Stimulated activated naive CD8-positive, alpha-beta T cell treated with anti-CD3 and anti-CD28 coated beads, Interleukin-15, Interleukin-2, amounts not matched to agents 100 ng/mL and 50 ng/mL, for 24 hours (primary cell): ENCODE measurements around the gene VPS18.
A peak's percentile ranks its signal among the peaks of the same experiment; 100 is the strongest.

Source experiments
- H3K27ac Mint-ChIP-seq: one replicate; pipeline ENCODE4 v1.8.0; 2021; ENCODE audit warnings: mild to moderate bottlenecking, mixed read lengths
- H3K27me3 Mint-ChIP-seq: one replicate; pipeline ENCODE4 v1.8.0; 2021; ENCODE audit warnings: mixed read lengths
- H3K36me3 Mint-ChIP-seq: one replicate; pipeline ENCODE4 v1.8.0; 2021; ENCODE audit warnings: low read depth, mixed read lengths
- H3K4me1 Mint-ChIP-seq: one replicate; pipeline ENCODE4 v1.8.0; 2021; ENCODE audit warnings: low read depth, mixed read lengths
- H3K4me3 Mint-ChIP-seq: one replicate; pipeline ENCODE4 v1.8.0; 2021; ENCODE audit warnings: mild to moderate bottlenecking, mixed read lengths
- H3K9me3 Mint-ChIP-seq: one replicate; pipeline ENCODE4 v1.8.0; 2021; ENCODE audit warnings: mixed read lengths

VPS18 gene

GRCh38 chr15:40879609-40880008 lies 14.6 kb upstream of the VPS18 start:
- Mint-ChIP-seq H3K4me3 (no peak overlapping the region), H3K27ac (no peak overlapping the region), H3K27me3 (peaks cover 8% of the 10 kb centered on the region), H3K36me3 (no peaks in the 10 kb centered on the region), H3K4me1 (peaks cover 16% of the 10 kb centered on the region), H3K9me3 (no peaks in the 10 kb centered on the region)

- no peaks in the 10 kb centered on the region for H3K36me3 Mint-ChIP-seq
- no peaks in the 10 kb centered on the region for H3K9me3 Mint-ChIP-seq
- peaks cover 22% of the 10 kb centered on the region for H3K4me1 Mint-ChIP-seq
- H3K27me3 Mint-ChIP-seq: peaks cover 3% of the 10 kb centered on the region
- H3K27ac Mint-ChIP-seq: no peak overlapping the region
- no peak overlapping the region for H3K4me3 Mint-ChIP-seq
Measured at GRCh38 chr15:40881351-40881750, 12.9 kb upstream of the VPS18 start.

GRCh38 chr15:40886586-40886985 lies 7.7 kb upstream of the VPS18 start:
- Mint-ChIP-seq H3K4me1 (peaks cover 15% of the 10 kb centered on the region), H3K9me3 (no peaks in the 10 kb centered on the region), H3K36me3 (no peaks in the 10 kb centered on the region), H3K4me3 (no peak overlapping the region), H3K27ac (no peak overlapping the region), H3K27me3 (no peaks in the 10 kb centered on the region)

- no peaks in the 10 kb centered on the region for H3K36me3 Mint-ChIP-seq
- no peaks in the 10 kb centered on the region for H3K27me3 Mint-ChIP-seq
- no peak overlapping the region for H3K27ac Mint-ChIP-seq
- H3K9me3 Mint-ChIP-seq: no peaks in the 10 kb centered on the region
- H3K4me3 Mint-ChIP-seq: no peak overlapping the region
- H3K4me1 Mint-ChIP-seq: peaks cover 22% of the 10 kb centered on the region
Measured at GRCh38 chr15:40889112-40889511, 5.1 kb upstream of the VPS18 start.

GRCh38 chr15:40891138-40891537 lies 3.1 kb upstream of the VPS18 start:
- Mint-ChIP-seq H3K9me3 (no peaks in the 10 kb centered on the region), H3K4me1 (peaks cover 26% of the 10 kb centered on the region), H3K27ac (no peak overlapping the region), H3K4me3 (no peak overlapping the region), H3K36me3 (peaks cover 4% of the 10 kb centered on the region), H3K27me3 (no peaks in the 10 kb centered on the region)

GRCh38 chr15:40891810-40892446 lies 2.3 kb upstream of the VPS18 start:
- no peak overlapping the region for H3K4me3 Mint-ChIP-seq
- no peaks in the 10 kb centered on the region for H3K9me3 Mint-ChIP-seq
- no peaks in the 10 kb centered on the region for H3K27me3 Mint-ChIP-seq
- H3K4me1 Mint-ChIP-seq: peaks cover 26% of the 10 kb centered on the region
- no peak overlapping the region for H3K27ac Mint-ChIP-seq
- peaks cover 5% of the 10 kb centered on the region for H3K36me3 Mint-ChIP-seq

GRCh38 chr15:40892447-40893012 lies 1.7 kb upstream of the VPS18 start:
- Mint-ChIP-seq H3K4me3 (no peak overlapping the region), H3K27me3 (no peaks in the 10 kb centered on the region), H3K36me3 (peaks cover 11% of the 10 kb centered on the region), H3K27ac (no peak overlapping the region), H3K9me3 (no peaks in the 10 kb centered on the region), H3K4me1 (peaks cover 26% of the 10 kb centered on the region)

GRCh38 chr15:40893019-40893670 lies 1.1 kb upstream of the VPS18 start:
- Mint-ChIP-seq H3K4me1 (peaks cover 26% of the 10 kb centered on the region), H3K4me3 (peak overlapping the region; percentile 23), H3K27me3 (no peaks in the 10 kb centered on the region), H3K27ac (no peak overlapping the region), H3K9me3 (no peaks in the 10 kb centered on the region), H3K36me3 (peaks cover 14% of the 10 kb centered on the region)

GRCh38 chr15:40894681-40895448 lies 615 bp downstream of the VPS18 start:
- peak overlapping the region; percentile 97 for H3K4me3 Mint-ChIP-seq
- H3K4me1 Mint-ChIP-seq: peaks cover 26% of the 10 kb centered on the region
- H3K9me3 Mint-ChIP-seq: no peaks in the 10 kb centered on the region
- no peaks in the 10 kb centered on the region for H3K27me3 Mint-ChIP-seq
- H3K27ac Mint-ChIP-seq: peak overlapping the region; percentile 93
- peaks cover 20% of the 10 kb centered on the region for H3K36me3 Mint-ChIP-seq

GRCh38 chr15:40899536-40900207 lies 5.4 kb downstream of the VPS18 start:
- H3K27me3 Mint-ChIP-seq: no peaks in the 10 kb centered on the region
- H3K36me3 Mint-ChIP-seq: peaks cover 40% of the 10 kb centered on the region
- no peak overlapping the region for H3K27ac Mint-ChIP-seq
- no peak overlapping the region for H3K4me3 Mint-ChIP-seq
- H3K9me3 Mint-ChIP-seq: no peaks in the 10 kb centered on the region
- peaks cover 33% of the 10 kb centered on the region for H3K4me1 Mint-ChIP-seq

GRCh38 chr15:40900256-40901052 lies 6.2 kb downstream of the VPS18 start:
- Mint-ChIP-seq H3K4me1 (peaks cover 28% of the 10 kb centered on the region), H3K36me3 (peaks cover 40% of the 10 kb centered on the region), H3K4me3 (no peak overlapping the region), H3K27me3 (no peaks in the 10 kb centered on the region), H3K27ac (no peak overlapping the region), H3K9me3 (no peaks in the 10 kb centered on the region)

GRCh38 chr15:40901053-40901443 lies 6.8 kb downstream of the VPS18 start:
- Mint-ChIP-seq H3K36me3 (peaks cover 37% of the 10 kb centered on the region), H3K27ac (no peak overlapping the region)

GRCh38 chr15:40902605-40903561 lies 8.6 kb downstream of the VPS18 start:
- peak overlapping the region; percentile 26 for H3K27ac Mint-ChIP-seq
- H3K4me3 Mint-ChIP-seq: no peak overlapping the region
- peaks cover 27% of the 10 kb centered on the region for H3K4me1 Mint-ChIP-seq
- no peaks in the 10 kb centered on the region for H3K27me3 Mint-ChIP-seq
- H3K36me3 Mint-ChIP-seq: peaks cover 26% of the 10 kb centered on the region
- H3K9me3 Mint-ChIP-seq: no peaks in the 10 kb centered on the region

More at GRCh38 chr15:40901053-40901443, 6.8 kb downstream of the VPS18 start:
- Mint-ChIP-seq H3K4me1 (peaks cover 22% of the 10 kb centered on the region), H3K27me3 (no peaks in the 10 kb centered on the region), H3K4me3 (no peak overlapping the region), H3K9me3 (no peaks in the 10 kb centered on the region)
